OCI-LY1 (cell line): ENCODE data around the gene SEC23IP.

Experiments used
- H2AFZ ChIP-seq: fragments of 200-600 bp; sonication (generic), shearing (Covaris generic); 2 replicates; pipeline ENCODE4 v1.6.0; 2014; ENCODE audit warnings: antibody characterized with exemption, mild to moderate bottlenecking, low read length
- H3F3A ChIP-seq: fragments of 200-600 bp; sonication (generic), shearing (Covaris generic); 2 replicates; pipeline ENCODE4 v1.6.0; 2014; ENCODE audit warnings: mild to moderate bottlenecking, antibody characterized with exemption, low read length, moderate library complexity; ENCODE audit not compliant: insufficient read depth
- H3K27ac ChIP-seq: fragments of 200-600 bp; sonication (generic); 2 replicates; pipeline ENCODE4 v1.5.1; 2014; ENCODE audit warnings: low read length, mixed run types, mild to moderate bottlenecking, low read depth; ENCODE audit not compliant: poor library complexity, severe bottlenecking
- H3K27me3 ChIP-seq: fragments of 200-600 bp; sonication (generic); 2 replicates; pipeline ENCODE4 v1.6.0; 2014; ENCODE audit warnings: antibody characterized with exemption, mild to moderate bottlenecking, low read length, moderate library complexity; ENCODE audit not compliant: insufficient read depth
- H3K36me3 ChIP-seq: fragments of 200-600 bp; sonication (generic); 2 replicates; pipeline ENCODE4 v1.6.1; 2014; ENCODE audit warnings: mild to moderate bottlenecking, antibody characterized with exemption, low read length, moderate library complexity, mixed read lengths; ENCODE audit not compliant: insufficient read depth
- H3K4me1 ChIP-seq: fragments of 200-600 bp; sonication (generic); 2 replicates; pipeline ENCODE4 v1.5.1; 2014; ENCODE audit warnings: mild to moderate bottlenecking, low read length, moderate library complexity; ENCODE audit not compliant: insufficient read depth, severe bottlenecking
- H3K4me2 ChIP-seq: fragments of 200-600 bp; sonication (generic), shearing (Covaris generic); 2 replicates; pipeline ENCODE4 v1.6.1; 2014; ENCODE audit warnings: low read length
- H3K4me3 ChIP-seq: fragments of 200-600 bp; sonication (generic); 2 replicates; pipeline ENCODE4 v1.5.1; 2014; ENCODE audit warnings: low read length, low read depth, mild to moderate bottlenecking, mixed read lengths; ENCODE audit not compliant: poor library complexity, severe bottlenecking
- H3K79me2 ChIP-seq: fragments of 200-600 bp; shearing (Covaris generic); 2 replicates; pipeline ENCODE4 v1.6.1; 2016; ENCODE audit warnings: mixed run types, low read length, mixed read lengths; ENCODE audit not compliant: insufficient read depth
- H3K9ac ChIP-seq: fragments of 200-600 bp; sonication (generic), shearing (Covaris generic); 2 replicates; pipeline ENCODE4 v1.6.1; 2014; ENCODE audit warnings: mild to moderate bottlenecking, low read length, mixed read lengths
- H3K9me2 ChIP-seq: fragments of 200-600 bp; sonication (generic), shearing (Covaris generic); 2 replicates; pipeline ENCODE4 v1.6.1; 2014; ENCODE audit warnings: low read depth, mild to moderate bottlenecking, low read length, mixed read lengths
- H3K9me3 ChIP-seq: fragments of 200-600 bp; shearing (Covaris generic); 2 replicates; pipeline ENCODE4 v1.6.1; 2014; ENCODE audit warnings: low read length, mixed read lengths
- H4K20me1 ChIP-seq: fragments of 200-600 bp; sonication (generic), shearing (Covaris generic); 2 replicates; pipeline ENCODE4 v1.6.0; 2016; ENCODE audit warnings: mild to moderate bottlenecking, low read length; ENCODE audit not compliant: insufficient read depth
- CTCF ChIP-seq: fragments of 200-600 bp; sonication (generic), shearing (Covaris generic); IDR thresholded peaks from 2 replicates; pipeline ENCODE4 v1.5.1; 2017; ENCODE audit warnings: mild to moderate bottlenecking, antibody characterized with exemption, low read length, moderate library complexity, mixed read lengths
- EZH2 ChIP-seq: fragments of 200-600 bp; sonication (generic), shearing (Covaris generic); IDR thresholded peaks from 2 replicates; pipeline ENCODE4 v1.8.0; 2017; ENCODE audit warnings: borderline replicate concordance, mixed run types, mild to moderate bottlenecking, antibody characterized with exemption, low read length, moderate library complexity, mixed read lengths

Gene SEC23IP

GRCh38 chr10:119892188-119893065 lies at the start of gene SEC23IP:
TSS of gene SEC23IP (plus strand) at chr10:119892730. CDS start at chr10:119892783, 53 bp downstream.
- no peaks in the 10 kb centered on the region for H3K36me3 ChIP-seq
- no peaks in the 10 kb centered on the region for H4K20me1 ChIP-seq
- peak within 1 kb of the TSS; percentile 14 for H3K27ac ChIP-seq
- TF ChIP-seq CTCF = no peak
- TF ChIP-seq EZH2 = no peak
- peak within 1 kb of the TSS; percentile 51 for H2AFZ ChIP-seq
- no peaks in the 10 kb centered on the region for H3K9me3 ChIP-seq
- peak within 1 kb of the TSS; percentile 81 for H3K9ac ChIP-seq
- peaks cover 23% of the 10 kb centered on the region for H3K4me1 ChIP-seq
- H3K4me3 ChIP-seq = peak within 1 kb of the TSS; percentile 79
- no peaks in the 10 kb centered on the region for H3K9me2 ChIP-seq
- no peaks in the 10 kb centered on the region for H3K27me3 ChIP-seq
- H3K4me2 ChIP-seq = peak within 1 kb of the TSS; percentile 96
- no peaks in the 10 kb centered on the region for H3F3A ChIP-seq
- peaks cover 28% of the 10 kb centered on the region for H3K79me2 ChIP-seq

- no peak overlapping the region for H2AFZ ChIP-seq
- H3F3A ChIP-seq = no peaks in the 10 kb centered on the region; the same call in 1 of the 2 replicates
- H4K20me1 ChIP-seq = no peaks in the 10 kb centered on the region; the same call in 1 of the 2 replicates
- H3K9me2 ChIP-seq = no peaks in the 10 kb centered on the region
- H3K27me3 ChIP-seq = no peaks in the 10 kb centered on the region
- H3K9ac ChIP-seq = no peak overlapping the region
- H3K4me3 ChIP-seq = no peak overlapping the region
- no peak overlapping the region for H3K27ac ChIP-seq
- H3K36me3 ChIP-seq = peaks cover 94% of the 10 kb centered on the region
- TF ChIP-seq CTCF = no peak
- TF ChIP-seq EZH2 = no peak
- H3K9me3 ChIP-seq = no peaks in the 10 kb centered on the region
- no peaks in the 10 kb centered on the region for H3K79me2 ChIP-seq
- no peaks in the 10 kb centered on the region for H3K4me1 ChIP-seq
- H3K4me2 ChIP-seq = no peak overlapping the region
Observed at GRCh38 chr10:119845656-119846055, 46.9 kb upstream of the SEC23IP start.

GRCh38 chr10:119849031-119849789 lies 43.3 kb upstream of the SEC23IP start:
- TF ChIP-seq EZH2 = no peak
- no peak for TF ChIP-seq CTCF
- no peaks in the 10 kb centered on the region; the same call in 1 of the 2 replicates for H4K20me1 ChIP-seq
- no peak overlapping the region for H2AFZ ChIP-seq
- H3F3A ChIP-seq = no peaks in the 10 kb centered on the region; the same call in 1 of the 2 replicates
- no peak overlapping the region for H3K4me2 ChIP-seq
- H3K9me2 ChIP-seq = no peaks in the 10 kb centered on the region
- H3K4me1 ChIP-seq = no peaks in the 10 kb centered on the region
- no peaks in the 10 kb centered on the region for H3K79me2 ChIP-seq
- H3K9me3 ChIP-seq = no peaks in the 10 kb centered on the region
- no peak overlapping the region for H3K4me3 ChIP-seq
- no peaks in the 10 kb centered on the region for H3K27me3 ChIP-seq
- H3K9ac ChIP-seq = no peak overlapping the region
- peaks cover 85% of the 10 kb centered on the region for H3K36me3 ChIP-seq
- no peak overlapping the region for H3K27ac ChIP-seq
